Hippocampal formation (tissue), 2 donors: ENCODE data around the gene SLC22A12.

Source experiments
- DNase-seq, 2 donors: peaks; one replicate each; lab custom pipeline; 2025; lab: John Stamatoyannopoulos, UW

The SLC22A12 gene

DNA sequence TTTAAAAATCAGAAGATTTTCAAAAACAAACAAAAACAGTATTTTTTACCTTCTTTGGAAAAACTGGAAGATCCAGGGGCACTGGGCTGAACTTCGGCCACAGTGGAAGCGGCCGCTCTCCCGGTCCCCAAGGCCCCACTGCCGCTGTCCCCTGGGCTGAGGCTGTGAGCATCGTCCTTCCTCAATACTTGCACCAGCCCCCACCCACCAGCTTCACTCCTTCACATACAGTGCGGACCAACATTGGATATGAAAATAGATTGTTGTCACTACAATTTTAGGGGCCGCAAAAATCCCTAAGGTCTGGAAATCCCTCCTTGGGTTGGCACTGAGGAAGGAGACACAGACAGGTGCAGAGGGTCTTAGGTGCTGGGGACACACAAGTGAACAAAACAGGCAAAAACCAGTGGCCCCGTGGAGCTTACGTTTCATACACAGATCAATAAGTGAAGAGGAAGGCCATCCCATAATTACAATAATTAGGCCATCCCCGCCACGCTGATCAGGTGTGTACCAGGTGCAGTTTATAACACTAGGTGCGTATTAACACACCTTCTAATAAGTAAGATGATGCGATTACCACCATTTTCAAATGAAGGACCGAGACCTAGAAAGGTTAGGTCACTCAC is 28.2 kb upstream of the SLC22A12 start:
- DNase-seq, result no peak

DNA sequence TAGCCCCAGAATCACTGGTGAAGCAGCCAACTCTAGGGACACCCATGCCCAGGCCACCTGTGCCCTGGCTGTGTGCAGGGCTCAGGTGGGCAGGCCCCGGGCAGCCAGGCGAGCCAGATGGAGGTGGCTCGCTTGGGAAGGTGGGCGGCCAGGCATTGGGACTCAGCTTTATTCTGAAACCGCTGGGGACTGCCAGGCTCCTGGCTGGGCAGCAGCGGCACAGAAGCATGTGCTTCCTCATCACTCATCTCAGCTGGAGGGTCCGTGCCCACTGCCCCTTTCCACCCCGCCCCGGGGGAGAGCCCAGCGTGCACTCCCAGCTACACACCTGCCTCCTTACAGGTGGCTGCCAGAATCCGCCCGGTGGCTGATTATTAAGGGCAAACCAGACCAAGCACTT is 27.1 kb upstream of the SLC22A12 start:
- DNase-seq, result no peak

- DNase-seq, result no peak
Measured at GRCh38 chr11:64564419-64564818, 26.6 kb upstream of the SLC22A12 start.

GRCh38 chr11:64564947-64565889 is 25.8 kb upstream of the SLC22A12 start:
- no peak for DNase-seq

DNA sequence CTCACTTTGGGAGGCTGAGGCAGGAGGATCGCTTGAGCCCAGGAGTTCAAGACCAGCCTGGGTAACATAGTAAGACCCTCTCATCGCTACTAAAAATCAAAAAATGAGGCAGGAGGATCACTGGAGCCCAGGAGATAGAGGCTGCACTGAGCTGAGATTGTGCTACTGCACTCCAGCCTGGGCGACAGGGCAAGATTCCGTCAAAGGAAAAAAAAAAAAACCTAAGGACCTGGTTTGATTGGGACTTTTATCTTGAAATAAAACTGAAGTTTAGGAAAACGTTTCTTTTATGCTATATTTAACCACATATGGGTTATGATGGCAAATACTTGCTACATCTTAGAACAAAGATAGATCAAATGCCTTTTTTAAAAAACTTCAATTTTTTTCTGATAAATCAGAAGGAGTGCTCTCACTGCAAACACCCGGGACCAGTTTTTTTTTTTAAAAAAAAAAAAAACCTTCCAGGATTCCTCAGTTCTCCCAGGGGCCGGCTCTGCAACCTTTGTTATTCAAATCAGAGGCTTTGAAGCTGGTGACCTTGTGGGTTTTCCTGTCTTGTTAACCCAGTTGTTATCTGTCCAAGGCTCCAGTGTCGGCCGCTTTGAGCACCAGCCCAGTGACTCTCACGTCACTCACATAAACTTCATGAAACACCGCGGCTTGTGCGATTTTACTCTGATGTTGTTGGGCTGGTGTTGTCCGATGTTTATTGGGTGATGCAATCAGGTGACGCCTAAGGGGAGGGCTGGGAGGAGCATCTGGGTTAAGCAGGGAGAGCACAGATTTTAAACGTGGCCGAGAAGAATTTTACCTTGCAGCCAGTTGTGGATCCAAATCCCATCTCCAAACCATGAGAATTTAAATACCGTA is 24.7 kb upstream of the SLC22A12 start:
- no peak for DNase-seq

DNA sequence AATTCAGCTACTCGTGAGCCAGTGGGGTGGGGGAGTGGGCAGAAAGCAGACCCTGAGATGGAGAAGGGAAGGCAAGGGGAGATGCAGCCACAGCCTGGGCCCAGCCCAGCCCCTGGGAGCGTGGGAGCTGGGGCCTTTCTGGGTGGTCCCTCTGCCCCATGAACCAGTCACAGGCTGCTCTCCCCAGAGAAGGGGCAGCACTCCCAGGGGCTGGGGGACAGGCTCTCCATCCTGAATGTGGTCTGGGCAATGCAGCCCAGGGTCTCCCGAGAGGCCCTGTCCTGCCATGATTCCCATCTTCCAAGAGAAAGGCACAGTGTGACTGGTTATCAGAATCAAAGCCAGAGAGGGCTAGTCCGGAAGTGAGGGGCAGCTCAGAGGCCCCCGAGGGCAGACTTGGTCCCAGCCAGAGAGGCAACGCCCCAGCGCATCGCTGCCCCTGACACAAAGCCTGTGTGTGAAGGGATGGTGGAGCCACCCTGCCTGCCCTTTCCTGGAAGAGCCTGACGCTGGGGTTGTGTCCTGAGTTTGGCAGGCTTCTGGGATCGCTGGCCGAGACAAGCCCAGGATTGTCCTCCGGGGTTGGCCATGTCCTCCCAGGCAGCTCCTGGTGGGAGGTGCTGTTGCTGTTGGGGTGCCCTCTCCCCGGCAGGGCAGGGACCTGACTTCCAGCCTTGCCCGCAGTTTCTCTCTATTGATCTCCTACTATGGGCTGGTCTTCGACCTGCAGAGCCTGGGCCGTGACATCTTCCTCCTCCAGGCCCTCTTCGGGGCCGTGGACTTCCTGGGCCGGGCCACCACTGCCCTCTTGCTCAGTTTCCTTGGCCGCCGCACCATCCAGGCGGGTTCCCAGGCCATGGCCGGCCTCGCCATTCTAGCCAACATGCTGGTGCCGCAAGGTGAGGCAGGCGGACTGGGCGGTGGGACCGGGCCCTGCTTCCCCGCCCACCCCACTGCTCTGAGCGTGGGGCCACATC is 23.8 kb upstream of the SLC22A12 start:
- DNase-seq, result no peak

DNA sequence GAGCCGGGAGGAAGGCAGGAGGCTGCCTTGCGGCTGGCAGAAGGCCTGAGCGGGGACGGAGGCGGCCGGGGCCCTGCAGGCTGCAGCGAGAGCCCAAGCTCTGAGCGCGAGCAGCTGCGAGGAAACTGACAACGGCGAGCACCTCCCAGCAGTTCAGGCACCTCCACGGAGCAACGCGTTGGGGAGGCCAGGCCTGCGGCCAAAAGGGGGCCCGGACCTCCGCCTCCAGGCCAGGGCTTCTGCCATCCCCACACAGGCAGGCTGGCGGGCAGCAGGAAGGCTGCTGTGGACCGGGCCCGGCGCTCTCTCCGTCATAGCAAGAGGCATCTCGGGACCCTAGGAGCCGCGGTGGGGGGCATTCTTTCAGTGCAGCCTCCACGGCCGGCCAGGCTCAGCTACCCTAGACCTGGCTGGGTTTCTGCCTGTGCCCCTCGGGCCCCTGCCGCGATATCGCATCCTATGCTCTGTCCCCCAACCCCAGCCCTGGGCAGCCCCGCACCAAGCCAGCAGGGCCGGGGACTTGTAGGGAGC is 22.9 kb upstream of the SLC22A12 start:
- no peak for DNase-seq

- no peak for DNase-seq
Measured at GRCh38 chr11:64568584-64569140, 22.4 kb upstream of the SLC22A12 start.

- no peak for DNase-seq
Measured at GRCh38 chr11:64569300-64569970, 21.6 kb upstream of the SLC22A12 start.

DNA sequence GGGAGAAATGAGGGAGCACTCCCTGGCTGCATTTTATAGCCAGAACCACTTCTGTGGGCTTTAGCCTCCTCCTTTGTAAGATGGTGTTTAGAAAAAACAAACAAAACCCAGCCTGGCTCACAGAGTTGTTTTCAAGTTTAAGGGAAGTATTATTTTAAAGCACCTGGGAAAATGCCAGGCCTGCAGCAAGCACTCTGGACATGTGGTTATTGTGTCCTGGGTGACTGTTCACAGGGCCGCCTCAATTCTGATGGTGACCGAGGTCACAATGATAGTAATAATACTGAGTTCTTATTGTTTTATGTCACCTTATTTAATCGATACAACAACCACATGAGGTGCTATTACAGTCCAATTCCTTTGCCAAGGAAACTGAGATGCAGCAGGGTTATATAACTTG is 20.7 kb upstream of the SLC22A12 start:
- DNase-seq, result no peak

DNA sequence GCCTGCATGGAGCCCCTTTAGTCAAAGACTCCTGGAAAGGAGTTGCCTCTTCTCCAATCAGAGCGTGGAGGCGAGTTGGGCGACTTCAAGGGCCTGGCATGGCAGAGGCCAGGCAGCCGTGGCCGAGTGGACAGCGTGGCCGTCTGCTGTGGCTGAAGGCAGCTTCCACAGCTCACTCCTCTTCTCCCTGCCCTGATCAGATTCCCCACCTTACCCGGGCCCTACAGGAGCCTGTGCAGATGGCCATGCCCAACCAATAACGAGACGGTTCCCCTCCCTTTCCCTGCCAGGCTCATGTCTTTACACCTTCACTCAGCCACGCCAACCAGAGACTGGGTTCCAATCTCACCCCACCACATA is 20.0 kb upstream of the SLC22A12 start:
- no peak for DNase-seq

GRCh38 chr11:64571410-64572091 is 19.5 kb upstream of the SLC22A12 start:
- no peak for DNase-seq

DNA sequence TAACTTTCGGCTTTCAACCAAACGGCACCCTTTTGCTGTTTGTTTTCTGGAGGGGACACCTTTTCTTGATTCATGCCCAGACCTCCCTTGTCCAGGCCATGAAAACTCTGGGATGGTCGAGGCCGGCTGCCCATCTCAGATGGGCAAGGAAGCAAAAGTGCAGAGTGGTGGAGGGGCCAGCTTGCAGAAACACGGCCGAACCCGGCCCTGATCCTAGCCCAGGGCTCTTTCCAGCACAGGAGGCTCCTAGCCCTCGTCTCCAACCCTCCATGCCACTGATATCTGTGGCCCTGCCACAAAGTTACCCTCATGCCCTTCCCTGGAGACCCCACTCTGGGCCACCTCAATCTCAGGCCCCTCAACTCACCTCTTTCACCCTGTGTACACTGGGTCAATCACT is 18.9 kb upstream of the SLC22A12 start:
- no peak for DNase-seq

DNA sequence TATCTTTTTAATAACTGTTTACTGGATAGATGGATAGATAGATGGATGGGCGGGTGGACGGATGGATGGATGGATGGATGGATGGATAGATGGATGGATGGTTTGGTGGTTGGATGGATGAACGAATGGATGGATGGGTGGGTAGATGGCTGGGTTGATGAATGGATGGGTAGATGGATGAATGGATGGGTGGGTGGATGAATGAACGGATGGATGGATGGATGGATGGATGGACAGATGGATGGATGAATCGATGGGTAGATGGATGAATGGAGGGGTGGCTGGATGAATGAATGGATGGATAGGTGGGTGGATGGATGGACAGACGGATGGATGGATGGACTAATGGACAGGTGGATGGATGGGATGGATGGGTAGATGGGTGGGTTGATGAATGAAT is 13.8 kb upstream of the SLC22A12 start:
- DNase-seq, result no peak

DNA sequence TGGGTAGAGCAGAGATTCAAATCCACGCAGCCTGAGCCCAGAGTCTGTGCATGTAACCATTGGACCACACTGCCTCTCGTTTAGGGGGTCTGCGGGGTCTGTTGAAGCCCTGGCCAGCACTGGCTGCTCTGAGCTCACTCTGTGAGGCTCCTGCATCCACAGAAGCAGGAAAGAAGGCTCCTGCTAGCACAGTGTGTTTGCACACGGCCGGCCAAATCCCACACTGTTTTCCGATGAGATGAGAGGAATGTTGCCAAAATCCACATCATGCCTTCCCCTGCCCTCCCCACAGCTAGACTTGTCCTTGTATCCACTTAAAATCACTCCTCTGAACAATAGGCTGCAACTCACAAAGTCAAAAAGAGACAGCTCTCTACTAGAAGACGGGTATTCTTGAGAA is 10.6 kb upstream of the SLC22A12 start:
- no peak for DNase-seq

DNA sequence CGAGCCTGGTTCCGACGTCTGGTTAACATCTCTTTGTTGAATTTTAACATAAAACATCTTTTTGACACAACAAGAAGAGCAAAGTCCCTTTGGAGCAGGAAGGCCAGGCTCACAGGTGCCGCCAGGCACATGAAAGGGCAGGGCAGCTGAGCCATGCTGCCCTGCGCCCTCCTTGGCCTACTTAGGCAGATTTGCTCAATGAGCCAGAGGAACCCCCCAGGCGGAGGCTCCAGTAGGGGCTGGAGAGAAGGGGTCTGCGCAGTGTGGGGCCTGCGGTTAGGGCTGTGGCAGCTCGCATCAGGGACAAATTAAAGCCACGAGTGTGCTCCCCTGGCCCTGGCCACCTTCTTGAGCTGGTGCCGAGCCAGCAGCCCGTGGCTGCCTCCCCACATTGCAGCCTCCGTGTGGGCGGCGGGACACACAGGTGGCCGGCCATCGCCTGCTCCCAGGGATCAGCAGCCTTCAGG is 9.9 kb upstream of the SLC22A12 start:
- DNase-seq, result no peak

GRCh38 chr11:64582885-64583284 is 8.1 kb upstream of the SLC22A12 start:
- DNase-seq, result no peak

- DNase-seq, result no peak
Measured at GRCh38 chr11:64583296-64584262, 7.4 kb upstream of the SLC22A12 start.
